Measurements from ENCODE around the gene RAB11FIP4. TPM values are rescaled to one million over a fixed set of nuclear protein-coding genes. Genes with fewer than 3 reads are reported as not detected.
"Not testable (repeated sequence)": the region's sequence is repeated elsewhere in the genome, so short reads cannot be mapped to it uniquely, and the experiment has no call there.

RAB11FIP4 gene
- total RNA-seq, 1 experiment from 2014 or later: 10.8 TPM

GRCh38 chr17:31442276-31442675 lies 50.8 kb downstream of the RAB11FIP4 start:
- no peak overlapping the region for H3K4me3 ChIP-seq (ENCODE audit: low read depth in 2 of 2, low read length in 2 of 2)
- CTCF ChIA-PET: interaction anchor here (1.5 kb wide), 1 partner anchor 75 kb away, joined by 3 read pairs; no protein-coding TSS in a partner anchor
- ATAC-seq: no peak

GRCh38 chr17:31442856-31443255 lies 51.4 kb downstream of the RAB11FIP4 start:
- BruUV-seq (replicated peaks); H3K9me3 ChIP-seq (ENCODE audit: control insufficient read depth, insufficient read depth, low read depth, low read length); H3K4me3 ChIP-seq (ENCODE audit: low read depth in 2 of 2, low read length in 2 of 2); H3K27ac ChIP-seq (ENCODE audit: low read length); H3K4me1 ChIP-seq (ENCODE audit: control insufficient read depth, insufficient read depth, low read length); H3K36me3 ChIP-seq (ENCODE audit: control insufficient read depth, insufficient read depth, low read length); in situ Hi-C loops (cut with HindIII; ENCODE audit: low pct_unique_long_range_greater_than_20kb, low sequenced_read_pairs); intact Hi-C loops (cut with micrococcal nuclease; ENCODE audit: unreplicated experiment); DNase-seq (ENCODE audit: low read depth, low spot score); ATAC-seq; H3K27me3 ChIP-seq (ENCODE audit: control insufficient read depth, insufficient read depth, low read length): not testable (repeated sequence)
- POLR2A ChIA-PET: interaction anchor here (0.6 kb wide), 1 partner anchor 25 kb away, joined by 6 read pairs; no protein-coding TSS in a partner anchor
- CTCF ChIA-PET: interaction anchor here (1.5 kb wide), 1 partner anchor 74 kb away, joined by 3 read pairs; no protein-coding TSS in a partner anchor

More at GRCh38 chr17:31442276-31442675, 50.8 kb downstream of the RAB11FIP4 start:
- Histone ChIP-seq H3K36me3 (ENCODE audit: control insufficient read depth, insufficient read depth, low read length) (no peaks in the 10 kb centered on the region), H3K9me3 (ENCODE audit: control insufficient read depth, insufficient read depth, low read depth, low read length) (no peaks in the 10 kb centered on the region), H3K27ac (ENCODE audit: low read length) (no peak overlapping the region), H3K4me1 (ENCODE audit: control insufficient read depth, insufficient read depth, low read length) (no peaks in the 10 kb centered on the region), H3K27me3 (ENCODE audit: control insufficient read depth, insufficient read depth, low read length) (no peaks in the 10 kb centered on the region)
- DNase-seq (ENCODE audit: low read depth, low spot score): no peak
- POLR2A ChIA-PET: interaction anchor here (0.5 kb wide), 1 partner anchor 41 kb away, joined by 10 read pairs; no protein-coding TSS in a partner anchor
- no TSS peak for BruUV-seq (replicated peaks)
- intact Hi-C loops (cut with micrococcal nuclease; ENCODE audit: unreplicated experiment): no loop called here
- in situ Hi-C loops (cut with HindIII; ENCODE audit: low pct_unique_long_range_greater_than_20kb, low sequenced_read_pairs): no loop called here
- TF ChIP-seq TCF7L2 (IDR thresholded peaks at IDR 0.05; ENCODE audit: low read depth, low read length) (no peak), POLR2AphosphoS5 (IDR thresholded peaks at IDR 0.05; ENCODE audit: low read depth, low read length) (no peak), CTCF (IDR thresholded peaks at IDR 0.05) (no peak), SIN3A (IDR thresholded peaks at IDR 0.05; ENCODE audit: borderline replicate concordance, insufficient read depth, low read depth, low read length) (no peak), REST (IDR thresholded peaks at IDR 0.05; ENCODE audit: insufficient read depth in 1 of 2, low read depth in 2 of 2, low read length in 1 of 2) (no peak)

- ChIA-PET POLR2A (interaction anchor here (0.6 kb wide), 1 partner anchor 25 kb away, joined by 6 read pairs; no protein-coding TSS in a partner anchor), CTCF (interaction anchor here (1.5 kb wide), 1 partner anchor 74 kb away, joined by 3 read pairs; no protein-coding TSS in a partner anchor)
- Histone ChIP-seq H3K4me3 (ENCODE audit: low read depth in 2 of 2, low read length in 2 of 2) (no peak overlapping the region), H3K9me3 (ENCODE audit: control insufficient read depth, insufficient read depth, low read depth, low read length) (no peaks in the 10 kb centered on the region), H3K27ac (ENCODE audit: low read length) (no peak overlapping the region), H3K27me3 (ENCODE audit: control insufficient read depth, insufficient read depth, low read length) (no peaks in the 10 kb centered on the region), H3K4me1 (ENCODE audit: control insufficient read depth, insufficient read depth, low read length) (no peaks in the 10 kb centered on the region), H3K36me3 (ENCODE audit: control insufficient read depth, insufficient read depth, low read length) (no peaks in the 10 kb centered on the region)
- DNase-seq (ENCODE audit: low read depth, low spot score): no peak
- BruUV-seq (replicated peaks): no TSS peak
- in situ Hi-C loops (cut with HindIII; ENCODE audit: low pct_unique_long_range_greater_than_20kb, low sequenced_read_pairs): no loop called here
- intact Hi-C loops (cut with micrococcal nuclease; ENCODE audit: unreplicated experiment): no loop called here
- no peak for ATAC-seq
- no peak for TF ChIP-seq SIN3A (IDR thresholded peaks at IDR 0.05; ENCODE audit: borderline replicate concordance, insufficient read depth, low read depth, low read length)
- no peak for TF ChIP-seq POLR2AphosphoS5 (IDR thresholded peaks at IDR 0.05; ENCODE audit: low read depth, low read length)
- no peak for TF ChIP-seq TCF7L2 (IDR thresholded peaks at IDR 0.05; ENCODE audit: low read depth, low read length)
- TF ChIP-seq CTCF (IDR thresholded peaks at IDR 0.05): no peak
- no peak for TF ChIP-seq REST (IDR thresholded peaks at IDR 0.05; ENCODE audit: insufficient read depth in 1 of 2, low read depth in 2 of 2, low read length in 1 of 2)
Observed at GRCh38 chr17:31443386-31443785, 51.9 kb downstream of the RAB11FIP4 start.
